HG03196 (cell line): ENCODE data around the gene SFMBT2.
"Not testable (repeated sequence)": the region's sequence is repeated elsewhere in the genome, so short reads cannot be mapped to it uniquely, and the experiment has no call there.

Source experiments
- ATAC-seq: cut with Tn5 transposase; IDR thresholded peaks from one replicate; pipeline ENCODE4 v1.9.1; 2021; ENCODE audit not compliant: unreplicated experiment

Gene SFMBT2

GRCh38 chr10:7192061-7192460, 218.8 kb downstream of the SFMBT2 start:
- ATAC-seq, result no peak

GRCh38 chr10:7190772-7191171, 220.1 kb downstream of the SFMBT2 start:
- not testable (repeated sequence) for ATAC-seq

DNA sequence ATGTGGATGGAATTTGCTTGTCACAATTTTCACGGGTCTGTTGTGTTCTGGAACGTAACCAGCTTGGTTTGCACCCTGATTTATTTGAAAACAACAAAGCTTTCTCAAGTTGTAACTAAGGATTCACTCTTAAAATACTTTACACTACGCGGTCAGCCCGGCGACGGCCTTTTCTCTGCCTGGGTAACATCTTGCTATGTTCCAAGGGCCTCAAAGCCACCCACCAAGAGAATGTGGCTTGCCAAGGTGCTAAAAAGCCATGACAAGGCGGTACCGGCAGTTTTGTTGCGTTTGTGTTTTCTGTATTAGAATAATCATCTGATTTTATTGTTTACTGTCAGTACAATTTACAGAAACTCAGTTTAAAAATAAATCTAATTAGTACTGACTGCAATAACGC, 220.9 kb downstream of the SFMBT2 start:
- no peak for ATAC-seq

DNA sequence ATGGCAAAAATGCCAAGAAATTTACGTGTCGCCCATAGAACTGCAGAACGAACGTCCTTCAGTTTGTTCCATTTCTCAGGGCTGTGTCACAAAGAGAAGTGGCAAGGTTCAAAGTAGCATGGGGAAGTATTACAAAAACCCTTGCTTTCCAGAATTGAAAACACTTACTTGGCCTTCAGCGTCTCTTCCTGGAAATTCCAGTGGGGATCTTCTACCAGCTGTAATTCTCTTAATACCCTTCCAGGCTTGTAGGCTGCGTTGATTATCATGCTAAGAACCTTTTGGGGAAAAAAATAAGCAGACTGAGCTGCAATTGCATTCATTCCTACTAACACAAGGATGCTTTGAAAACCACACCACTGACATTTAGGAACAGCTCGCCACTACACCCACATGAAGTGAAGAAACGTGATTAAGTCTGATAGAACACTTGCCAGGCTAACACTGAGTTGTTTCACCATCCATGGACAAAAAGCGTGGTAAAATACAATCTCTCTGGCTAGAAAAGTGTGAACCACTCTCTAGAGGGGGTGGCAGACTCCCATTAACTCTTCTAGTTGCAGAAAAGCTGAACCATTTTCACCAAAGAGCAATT, 222.3 kb downstream of the SFMBT2 start:
- ATAC-seq, result no peak

DNA sequence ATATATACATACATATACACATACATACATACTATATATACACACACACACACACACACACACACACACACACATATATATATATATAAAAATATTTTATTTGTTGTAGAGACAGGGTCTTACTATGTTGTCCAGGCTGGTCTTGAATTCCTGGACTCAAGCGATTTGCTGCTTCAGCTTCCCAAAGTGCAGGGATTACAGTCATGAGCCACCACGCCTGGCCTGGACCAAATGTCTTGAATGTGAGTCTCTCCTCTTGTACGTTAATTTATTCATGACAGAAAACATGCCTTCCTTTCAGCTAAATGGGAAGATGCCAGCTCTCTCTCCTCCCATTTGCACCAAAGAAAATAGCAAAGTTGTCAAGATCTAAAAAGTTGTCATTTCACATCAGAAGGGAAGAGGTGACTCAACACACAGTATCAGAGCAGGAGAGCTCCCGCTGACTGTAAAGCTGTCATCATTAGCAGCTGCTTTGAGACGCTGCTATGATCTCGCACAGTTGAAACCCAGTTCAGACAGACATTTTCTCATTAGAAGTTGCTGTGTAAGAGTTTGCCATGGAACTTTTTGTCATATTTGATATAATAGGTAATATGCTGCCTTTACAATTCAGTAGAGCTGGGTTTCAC, 224.3 kb downstream of the SFMBT2 start:
- no peak for ATAC-seq

DNA sequence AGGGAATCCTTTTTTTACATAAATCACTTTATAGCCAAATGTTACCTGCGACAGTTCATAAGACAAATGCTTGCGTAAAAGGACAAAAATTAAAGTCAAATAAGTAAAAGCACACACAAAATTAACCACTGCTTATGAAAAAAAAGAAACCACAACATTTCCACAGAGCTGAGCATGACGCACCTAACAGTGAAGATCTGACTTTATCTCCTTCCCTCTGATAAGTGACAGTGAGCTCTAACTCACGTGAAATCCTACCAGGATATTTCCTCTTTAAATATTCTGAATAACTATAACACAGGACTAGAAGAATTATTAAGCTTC, 225.5 kb downstream of the SFMBT2 start:
- ATAC-seq, result no peak

DNA sequence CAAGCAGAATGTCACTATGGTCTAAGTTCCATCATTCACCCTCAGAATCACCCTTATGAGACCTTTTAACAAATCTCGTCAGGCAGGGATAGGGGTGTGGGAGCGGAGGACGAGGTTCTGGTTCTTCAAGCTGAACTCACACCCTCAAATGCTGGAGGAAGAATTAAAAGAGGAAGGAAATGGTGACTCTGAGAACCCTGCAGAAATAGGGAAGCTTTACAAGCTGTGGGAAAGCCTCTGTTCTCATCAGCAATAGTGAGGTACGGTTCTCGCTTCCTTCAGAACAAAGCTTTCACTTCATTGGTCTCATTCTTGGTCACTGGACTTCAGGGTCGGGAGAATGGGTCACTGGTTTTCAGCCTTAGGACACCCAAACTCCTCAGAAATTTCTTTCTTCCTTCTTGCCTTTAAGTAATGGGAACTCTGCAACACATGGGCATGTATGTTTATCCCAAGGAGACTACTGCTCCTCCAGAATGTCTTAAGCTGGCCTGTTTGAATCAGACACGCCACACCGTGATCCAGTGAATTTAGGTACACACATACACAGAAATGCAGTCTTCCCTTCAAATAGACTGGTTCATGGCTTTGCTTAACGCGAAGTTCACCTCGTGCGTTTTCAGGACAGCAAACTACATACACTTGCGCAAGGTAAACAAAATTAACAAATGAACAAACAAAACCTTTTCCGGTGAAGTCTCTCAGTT, 226.0 kb downstream of the SFMBT2 start:
- peak; percentile 49 for ATAC-seq

GRCh38 chr10:7184116-7184515, 226.7 kb downstream of the SFMBT2 start:
- not testable (repeated sequence) for ATAC-seq

DNA sequence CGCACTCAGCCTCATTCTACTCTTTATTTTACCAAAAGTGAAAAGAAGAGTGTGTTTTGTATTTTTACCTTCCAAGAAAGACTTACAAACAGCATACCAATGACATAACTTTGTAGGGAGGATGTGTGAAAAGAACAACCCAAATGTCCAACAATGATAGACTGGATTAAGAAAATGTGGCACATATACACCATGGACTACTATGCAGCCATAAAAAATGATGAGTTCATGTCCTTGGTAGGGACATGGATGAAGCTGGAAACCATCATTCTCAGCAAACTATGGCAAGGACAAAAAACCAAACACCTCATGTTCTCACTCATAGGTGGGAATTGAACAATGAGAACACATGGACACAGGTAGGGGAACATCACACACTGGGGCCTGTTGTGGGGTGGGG, 228.5 kb downstream of the SFMBT2 start:
- ATAC-seq, result not testable (repeated sequence)

- ATAC-seq, result no peak
Observed at GRCh38 chr10:7181420-7181819, 229.4 kb downstream of the SFMBT2 start.

- ATAC-seq, result no peak
Observed at GRCh38 chr10:7179536-7179935, 231.3 kb downstream of the SFMBT2 start.

GRCh38 chr10:7173948-7174347, 236.9 kb downstream of the SFMBT2 start:
- ATAC-seq, result no peak

GRCh38 chr10:7171825-7172224, 239.0 kb downstream of the SFMBT2 start:
- ATAC-seq, result no peak

DNA sequence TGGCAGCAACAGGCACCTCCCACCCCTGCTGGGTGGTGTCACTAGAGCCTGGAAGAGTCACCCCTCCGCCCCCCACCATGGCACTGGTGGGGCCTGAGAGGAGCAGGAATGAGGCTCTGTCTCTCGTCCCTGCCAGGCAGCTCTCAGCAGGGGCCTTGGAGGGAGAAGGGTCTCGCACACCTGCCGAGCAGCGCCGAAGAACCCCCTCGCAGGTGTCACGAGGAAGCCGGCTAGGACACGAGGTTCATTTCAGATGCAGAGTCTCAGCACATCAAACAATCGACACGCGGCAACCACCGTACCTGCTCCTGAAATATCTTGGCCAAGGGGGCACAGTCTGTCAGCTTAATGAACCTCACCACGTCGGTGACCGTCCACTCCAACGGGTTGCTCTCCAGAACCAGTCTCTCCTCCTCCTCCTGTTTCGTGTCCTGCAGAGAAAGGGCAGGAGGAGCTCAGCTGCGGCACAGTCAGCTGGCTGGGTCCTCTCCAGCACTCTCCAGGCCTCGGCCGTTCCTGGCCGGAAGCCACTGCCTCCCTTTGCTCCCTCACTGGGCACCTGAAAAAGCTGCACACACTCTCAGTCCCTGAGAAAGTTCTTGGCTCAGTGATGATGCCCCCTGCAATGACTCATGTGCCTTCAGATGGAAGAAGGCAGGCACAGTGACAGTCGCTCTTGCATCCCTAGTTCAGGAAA, 240.1 kb downstream of the SFMBT2 start:
- ATAC-seq, result no peak

DNA sequence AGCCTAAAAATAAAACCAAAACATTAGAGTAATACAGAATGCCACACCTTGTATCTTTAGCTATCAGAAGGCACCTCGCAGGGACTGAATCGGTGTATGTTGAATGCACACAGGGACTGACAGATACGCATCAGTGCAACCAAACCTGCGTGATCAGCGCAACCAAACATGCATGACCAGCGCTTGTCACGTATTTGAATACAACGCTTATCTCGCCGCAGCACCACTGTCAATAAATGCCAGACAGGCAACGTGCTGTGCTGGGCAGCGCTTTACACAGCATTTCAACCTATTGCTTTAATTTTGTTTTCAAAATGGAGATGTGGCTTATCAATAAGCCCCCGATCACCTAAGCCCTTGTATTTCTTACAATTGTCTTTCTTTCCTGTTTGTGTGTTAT, 242.4 kb downstream of the SFMBT2 start:
- ATAC-seq, result no peak

- ATAC-seq, result no peak
Observed at GRCh38 chr10:7165500-7166177, 245.2 kb downstream of the SFMBT2 start.

GRCh38 chr10:7164955-7165354, 245.9 kb downstream of the SFMBT2 start:
- no peak for ATAC-seq

GRCh38 chr10:7162331-7162730, 248.5 kb downstream of the SFMBT2 start:
- no peak for ATAC-seq

- ATAC-seq, result no peak
Observed at GRCh38 chr10:7161484-7162250, 249.2 kb downstream of the SFMBT2 start.

DNA sequence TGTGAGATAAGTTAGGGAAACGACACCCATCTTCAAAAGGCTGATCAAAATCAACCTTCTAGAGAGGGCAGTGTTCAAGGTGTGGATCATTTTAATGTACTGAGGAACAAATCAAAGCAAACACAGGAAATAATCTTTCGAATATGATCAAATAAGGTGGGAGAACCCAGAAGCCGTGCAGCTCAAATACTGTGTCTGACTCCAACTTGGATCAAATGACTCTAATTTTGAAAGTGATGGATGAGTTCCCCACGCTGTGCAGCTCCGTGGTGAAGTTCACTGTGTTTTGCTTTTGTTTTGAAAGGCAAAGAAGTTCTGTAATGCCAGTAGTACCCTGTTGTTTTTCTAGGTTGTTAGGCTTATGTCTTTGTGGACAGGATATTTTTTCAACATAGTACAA, 250.9 kb downstream of the SFMBT2 start:
- no peak for ATAC-seq

DNA sequence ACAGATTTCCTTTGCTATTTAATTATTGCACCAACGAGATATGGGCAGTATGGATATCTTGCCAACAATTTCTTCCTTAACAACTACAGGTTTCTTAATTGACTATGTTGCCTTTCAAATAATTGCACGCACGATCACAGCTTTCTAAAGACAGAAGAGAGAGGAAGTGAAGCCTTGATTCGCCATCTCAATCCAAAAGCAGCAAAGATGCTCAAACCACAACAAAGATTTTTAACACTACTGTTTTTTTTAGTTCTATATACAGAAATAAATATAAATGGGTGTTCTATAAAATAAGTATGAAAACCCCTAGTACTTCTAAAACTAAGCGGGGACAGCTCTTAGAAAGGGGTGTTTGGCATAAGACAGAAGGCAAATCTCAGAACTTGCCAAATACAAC, 251.3 kb downstream of the SFMBT2 start:
- ATAC-seq, result no peak
